Testis (tissue), 3 donors: Measurements from ENCODE around the gene ABHD16B. TPM values are rescaled to one million over a fixed set of nuclear protein-coding genes. Genes with fewer than 3 reads are reported as not detected.
A peak's percentile ranks its signal among the peaks of the same experiment; 100 is the strongest.

Source experiments
- DNase-seq: peaks from one replicate; pipeline ENCODE4 v3.0.0-alpha.2; 2019
- H3K27ac ChIP-seq, 2 donors: fragments of 200-600 bp; sonication (generic); one replicate each; pipeline ENCODE4 v1.5.1; 2019
- H3K27me3 ChIP-seq: fragments of 200-600 bp; sonication (generic); one replicate; pipeline ENCODE4 v1.5.1; 2019
- H3K36me3 ChIP-seq: fragments of 200-600 bp; sonication (generic); one replicate; pipeline ENCODE4 v1.5.1; 2017; ENCODE audit warnings: low read depth; ENCODE audit errors: missing control alignments
- H3K4me1 ChIP-seq: fragments of 200-600 bp; sonication (generic); one replicate; pipeline ENCODE4 v1.5.1; 2019
- H3K4me3 ChIP-seq, 2 donors: fragments of 200-600 bp; sonication (generic); one replicate each; pipeline ENCODE4 v1.5.1; 2017 to 2019
- H3K9me3 ChIP-seq: fragments of 200-600 bp; sonication (generic); one replicate; pipeline ENCODE4 v1.5.1; 2017
- CTCF ChIP-seq, 3 experiments: fragments of 450-650 bp in 2 of 3; fragments of 200-600 bp in 1 of 3; sonication (generic) in 1 of 3; IDR thresholded peaks; one replicate each; pipeline ENCODE4 v1.5.1; 2016 to 2019; ENCODE audit warnings: antibody characterized with exemption in 3 of 3, mild to moderate bottlenecking in 2 of 3, moderate library complexity in 1 of 3
- POLR2A ChIP-seq: fragments of 450-650 bp; IDR thresholded peaks from one replicate; pipeline ENCODE4 v1.6.1; 2017; ENCODE audit warnings: antibody characterized with exemption, mild to moderate bottlenecking, moderate library complexity
- WGBS, 2 donors: methylation state at CpG; one replicate each; pipeline ENCODE4 v1.1.5; 2018; 5-methylcytosine and 5-hydroxymethylcytosine counted together
- intact Hi-C: fragments of 100-400 bp; cut with DNase I; formaldehyde crosslinking; loops from one replicate; pipeline ENCODE4 v1.15.1; 2023; ENCODE audit warnings: low total_unique reads
- polyA plus RNA-seq: library from polyadenylated mRNA; stranded (reverse); fragments of 350-450 nt; fragmentation: Illumina TruSeq; extraction: RNeasy Lipid Tissue Mini Kit (QIAGEN cat#74804); gene quantifications from one replicate; pipeline ENCODE4 v1.2.3, GENCODE V29; 2014; ENCODE audit warnings: low read depth, low replicate concordance; ENCODE audit not compliant: insufficient read depth
- total RNA-seq, 2 donors: library from RNA; depleted of rRNA; stranded (reverse); fragments of >200 nt; gene quantifications; one replicate each; pipeline ENCODE4 v1.2.3, GENCODE V29; 2016

ABHD16B gene
- total and polyA plus RNA-seq, 3 donors from 2014 or later = 10.8 to 20.9 (median 13.8) TPM

GRCh38 chr20:63829945-63830835 lies 31.1 kb upstream of the ABHD16B start:
- peak; percentile 69 for DNase-seq
- H3K4me1 ChIP-seq = peaks cover 24% of the 10 kb centered on the region
- TF ChIP-seq CTCF (IDR thresholded peaks at IDR 0.05) = no peak
- TF ChIP-seq POLR2A = no peak
- peak overlapping the region; percentile 62 to 72 for H3K4me3 ChIP-seq
- no peaks in the 10 kb centered on the region for H3K27me3 ChIP-seq
- WGBS, 2 donors = 1% methylated on average over 20 to 74 of the region's 99 CpGs
- peak overlapping the region; percentile 59 to 88 for H3K27ac ChIP-seq
- no peaks in the 10 kb centered on the region for H3K9me3 ChIP-seq
- no peaks in the 10 kb centered on the region for H3K36me3 ChIP-seq
- intact Hi-C loops = no loop called here

- intact Hi-C loops = no loop called here
- TF ChIP-seq CTCF (IDR thresholded peaks at IDR 0.05) = no peak
- TF ChIP-seq POLR2A = no peak
These were observed 30.3 kb upstream of the ABHD16B start, which contains the start of gene ZBTB46 for GRCh38 chr20:63830841-63831588. ZBTB46 (minus strand) TSS chr20:63831264; CDS start chr20:63790757, 40,507 bp downstream.

GRCh38 chr20:63831646-63831992 lies 29.7 kb upstream of the ABHD16B start:
- Histone ChIP-seq H3K4me3 (peak overlapping the region; percentile 58 to 62), H3K27me3 (no peaks in the 10 kb centered on the region), H3K4me1 (peaks cover 20% of the 10 kb centered on the region), H3K27ac (peak overlapping the region; percentile 59 to 83), H3K36me3 (no peaks in the 10 kb centered on the region), H3K9me3 (no peaks in the 10 kb centered on the region)
- DNase-seq = no peak
- intact Hi-C loops = no loop called here
- WGBS, 2 donors = 0% methylated on average over 5 to 14 of the region's 55 CpGs
- TF ChIP-seq CTCF (IDR thresholded peaks at IDR 0.05) (no peak), POLR2A (no peak)

More at GRCh38 chr20:63830841-63831588, 30.3 kb upstream of the ABHD16B start, which contains the start of gene ZBTB46:
- DNase-seq = peak; percentile 58
- Histone ChIP-seq H3K9me3 (no peaks in the 10 kb centered on the region), H3K27ac (peak within 1 kb of the TSS; percentile 59 to 88), H3K27me3 (no peaks in the 10 kb centered on the region), H3K4me1 (peaks cover 20% of the 10 kb centered on the region), H3K4me3 (peak within 1 kb of the TSS; percentile 62 to 72), H3K36me3 (no peaks in the 10 kb centered on the region)
- WGBS, 2 donors = 1% methylated on average over 17 of the region's 147 CpGs; no CpG with 5 or more reads in 1 of the 2 donors

GRCh38 chr20:63831993-63832686 lies 29.2 kb upstream of the ABHD16B start:
- no peaks in the 10 kb centered on the region for H3K36me3 ChIP-seq
- peaks cover 20% of the 10 kb centered on the region for H3K4me1 ChIP-seq
- peak overlapping the region; percentile 59 to 83 for H3K27ac ChIP-seq
- 1 to 4% methylated on average over 17 to 59 of the region's 76 CpGs for WGBS, 2 donors
- peak overlapping the region; percentile 58 to 62 for H3K4me3 ChIP-seq
- DNase-seq = peak; percentile 42
- H3K27me3 ChIP-seq = no peaks in the 10 kb centered on the region
- intact Hi-C loops = no loop called here
- no peak for TF ChIP-seq CTCF (IDR thresholded peaks at IDR 0.05)
- no peak for TF ChIP-seq POLR2A
- H3K9me3 ChIP-seq = no peaks in the 10 kb centered on the region
